Activated CD8-positive, alpha-beta memory T cell treated with anti-CD3 and anti-CD28 coated beads for 48 hours (primary cell): ENCODE measurements around the gene EBF4.
A peak's percentile ranks its signal among the peaks of the same experiment; 100 is the strongest.

Experiments used
- DNase-seq, 3 experiments: peaks; one replicate each; pipeline ENCODE4 v3.0.0-alpha.2; 2020; ENCODE audit warnings: low read depth in 2 of 3, low spot score in 2 of 3

EBF4 gene

DNA sequence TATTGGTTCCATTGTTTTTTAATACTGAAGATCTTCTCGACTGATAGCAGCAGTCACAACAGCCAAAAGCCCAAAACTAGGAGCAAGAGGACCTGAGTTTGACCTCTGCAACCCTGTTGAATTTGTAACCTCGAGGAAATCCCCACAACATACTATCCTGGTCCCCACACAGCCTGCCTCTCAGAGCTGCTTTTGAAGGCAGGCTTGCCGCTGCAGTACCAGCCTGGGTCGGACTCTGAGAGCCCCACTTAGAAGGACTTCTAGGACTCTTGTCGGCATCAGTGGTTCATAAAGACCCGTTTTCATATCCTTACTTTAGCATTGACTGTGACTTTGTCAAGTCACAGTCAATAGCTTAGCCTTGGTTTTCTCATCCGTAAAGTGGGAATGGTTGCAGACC is 49.3 kb downstream of the EBF4 start:
- DNase-seq: no peak

DNA sequence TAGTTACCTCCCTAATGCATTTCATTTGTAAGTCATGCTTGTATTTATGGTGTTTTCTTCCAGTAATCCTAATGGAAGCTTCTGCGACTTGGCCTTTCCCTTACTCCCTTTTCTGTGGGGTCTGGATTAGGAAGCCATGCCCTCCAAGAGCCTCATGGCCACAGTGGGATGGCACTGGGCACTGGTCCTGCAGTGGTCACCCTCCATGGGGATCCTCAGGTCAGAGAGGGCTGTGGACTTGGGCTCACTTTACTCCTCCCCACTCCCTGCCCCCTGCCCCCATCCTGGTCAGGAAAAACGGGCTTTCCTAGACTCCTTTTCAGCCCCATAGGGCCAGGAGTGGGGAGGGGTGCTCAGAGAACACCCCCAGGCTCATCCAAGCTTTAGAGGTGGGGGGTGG is 49.9 kb downstream of the EBF4 start:
- no peak for DNase-seq

GRCh38 chr20:2742934-2743559 is 50.5 kb downstream of the EBF4 start:
- DNase-seq: peak; percentile 40 to 63 (median 53)

- no peak for DNase-seq
Observed at GRCh38 chr20:2745060-2745910, 52.7 kb downstream of the EBF4 start.

DNA sequence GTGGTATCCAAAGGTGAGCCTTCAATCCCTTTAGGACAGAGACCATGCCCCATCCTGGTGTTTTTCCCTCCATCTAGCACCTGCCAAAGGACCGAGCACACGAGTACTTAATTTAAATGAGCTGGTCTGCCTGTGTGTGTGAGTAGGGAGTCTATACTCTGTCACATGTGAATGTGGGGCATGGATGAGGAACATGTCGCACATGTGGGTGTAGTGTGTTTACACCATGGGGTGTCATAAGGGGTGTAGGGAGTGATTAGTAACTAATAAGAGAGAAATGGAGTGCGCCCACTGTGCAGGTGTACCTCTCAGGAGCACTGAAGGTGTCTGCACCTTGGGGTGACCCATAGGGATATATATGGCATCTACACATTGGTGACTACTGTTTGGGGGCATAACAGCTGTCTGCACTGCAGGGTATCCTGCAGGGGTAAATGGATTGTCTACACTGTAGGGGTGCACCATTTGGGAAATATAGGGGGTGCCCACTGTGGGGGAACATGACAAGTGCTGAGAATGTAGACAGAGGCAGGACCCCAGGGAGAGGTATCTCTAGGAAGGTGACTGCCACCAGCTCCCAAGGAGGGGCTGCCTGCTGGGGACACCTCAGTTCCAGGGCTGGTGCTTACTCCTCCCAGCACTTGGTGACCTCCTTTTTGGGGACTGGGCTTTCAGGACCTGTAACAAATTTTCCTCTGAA is 53.5 kb downstream of the EBF4 start:
- no peak for DNase-seq

DNA sequence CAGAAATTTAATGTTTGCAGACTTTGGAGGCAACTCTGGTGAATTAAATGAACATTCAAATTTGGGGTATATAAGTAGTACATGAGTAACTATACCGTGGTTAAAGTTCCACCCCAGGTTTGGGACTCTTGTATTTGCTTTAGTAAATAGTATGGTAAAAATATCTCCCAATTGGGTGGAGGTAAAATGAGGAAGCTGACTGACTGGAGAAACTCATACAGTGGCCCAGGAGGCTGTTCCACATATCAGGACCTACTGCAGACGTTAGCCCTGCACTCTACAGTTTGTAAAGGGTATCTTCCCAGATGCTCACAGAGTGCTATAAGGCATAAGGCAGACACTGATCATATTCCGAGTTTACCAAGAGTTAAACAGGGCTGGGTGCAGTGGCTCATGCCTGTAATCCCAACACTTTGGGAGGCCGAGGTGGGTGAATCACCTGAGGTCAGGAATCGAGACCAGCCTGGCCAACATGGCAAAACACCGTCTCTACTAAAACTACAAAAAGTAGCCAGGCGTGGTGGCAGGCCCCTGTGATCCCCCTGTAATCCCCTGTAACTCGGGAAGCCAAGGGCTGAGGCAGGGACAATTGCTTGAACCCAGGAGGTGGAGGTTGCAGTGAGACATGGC is 54.2 kb downstream of the EBF4 start:
- DNase-seq: no peak

- no peak for DNase-seq
Observed at GRCh38 chr20:2747676-2748235, 55.2 kb downstream of the EBF4 start.

DNA sequence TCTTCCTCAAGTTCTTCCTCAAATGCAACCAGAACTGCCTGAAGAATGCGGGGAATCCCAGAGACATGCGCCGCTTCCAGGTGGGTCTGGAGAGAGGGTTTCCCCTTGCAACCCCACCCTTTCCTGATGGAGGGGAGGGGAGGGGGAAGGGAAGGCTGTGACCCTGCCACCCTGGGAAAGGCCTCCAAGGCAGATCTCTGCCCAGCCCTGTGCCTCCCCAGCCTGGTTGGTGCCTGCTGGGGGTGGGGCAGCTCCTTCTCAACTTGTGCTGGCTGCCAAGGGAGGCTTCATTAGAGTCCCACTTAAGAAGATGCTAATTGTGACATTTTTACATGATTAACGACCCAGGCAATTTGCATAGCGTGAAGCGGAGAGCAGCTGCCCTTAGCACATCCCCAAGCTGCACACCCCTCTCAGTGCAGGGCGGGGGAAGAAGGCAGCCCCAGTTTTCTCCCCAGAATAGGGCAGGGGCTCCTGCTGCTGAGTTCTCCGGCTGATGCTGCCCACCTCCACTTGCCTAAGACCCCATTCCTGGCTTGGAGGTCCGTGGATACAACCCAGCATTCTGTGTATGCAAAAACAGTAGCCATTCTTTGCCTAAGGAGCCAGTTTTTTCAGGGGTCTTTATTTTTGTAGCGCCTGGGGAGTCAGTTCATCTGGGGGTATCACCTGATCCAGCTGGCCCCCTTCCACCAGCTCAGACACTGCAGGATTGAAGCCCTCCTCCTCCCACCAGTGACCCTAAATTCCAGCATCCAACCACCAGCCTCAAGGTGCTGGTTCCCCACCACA is 56.2 kb downstream of the EBF4 start:
- DNase-seq: no peak

- DNase-seq: no peak
Observed at GRCh38 chr20:2749343-2749950, 56.9 kb downstream of the EBF4 start.

GRCh38 chr20:2749951-2750490 is 57.4 kb downstream of the EBF4 start:
- no peak for DNase-seq

- DNase-seq: no peak
Observed at GRCh38 chr20:2750491-2751251, 58.1 kb downstream of the EBF4 start.

GRCh38 chr20:2751347-2751877 is 58.8 kb downstream of the EBF4 start:
- no peak for DNase-seq

DNA sequence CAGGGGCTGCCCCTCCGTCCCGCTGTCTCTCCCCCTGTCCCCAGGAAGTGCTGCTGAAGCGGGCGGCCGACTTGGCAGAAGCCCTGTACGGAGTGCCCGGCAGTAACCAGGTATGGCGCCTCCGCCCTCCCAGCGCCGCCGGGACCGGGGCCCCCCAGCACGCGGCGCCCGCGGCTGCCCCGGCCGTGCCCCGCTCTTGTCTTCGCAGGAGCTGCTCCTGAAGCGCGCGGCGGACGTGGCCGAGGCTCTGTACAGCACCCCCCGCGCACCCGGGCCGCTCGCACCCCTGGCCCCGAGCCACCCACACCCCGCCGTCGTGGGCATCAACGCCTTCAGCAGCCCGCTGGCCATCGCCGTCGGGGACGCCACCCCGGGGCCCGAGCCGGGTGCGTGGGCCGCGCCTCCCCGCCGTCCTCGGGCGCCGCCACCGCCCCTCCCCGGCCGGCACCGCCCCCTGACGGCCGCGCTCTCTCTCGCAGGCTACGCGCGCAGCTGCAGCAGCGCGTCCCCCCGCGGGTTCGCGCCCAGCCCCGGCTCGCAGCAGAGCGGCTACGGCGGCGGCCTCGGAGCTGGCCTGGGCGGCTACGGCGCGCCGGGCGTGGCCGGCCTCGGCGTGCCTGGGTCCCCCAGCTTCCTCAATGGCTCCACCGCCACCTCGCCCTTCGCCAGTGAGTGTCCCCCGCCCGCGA is 59.4 kb downstream of the EBF4 start:
- DNase-seq: peak in 1 of 3 experiments; percentile 31

DNA sequence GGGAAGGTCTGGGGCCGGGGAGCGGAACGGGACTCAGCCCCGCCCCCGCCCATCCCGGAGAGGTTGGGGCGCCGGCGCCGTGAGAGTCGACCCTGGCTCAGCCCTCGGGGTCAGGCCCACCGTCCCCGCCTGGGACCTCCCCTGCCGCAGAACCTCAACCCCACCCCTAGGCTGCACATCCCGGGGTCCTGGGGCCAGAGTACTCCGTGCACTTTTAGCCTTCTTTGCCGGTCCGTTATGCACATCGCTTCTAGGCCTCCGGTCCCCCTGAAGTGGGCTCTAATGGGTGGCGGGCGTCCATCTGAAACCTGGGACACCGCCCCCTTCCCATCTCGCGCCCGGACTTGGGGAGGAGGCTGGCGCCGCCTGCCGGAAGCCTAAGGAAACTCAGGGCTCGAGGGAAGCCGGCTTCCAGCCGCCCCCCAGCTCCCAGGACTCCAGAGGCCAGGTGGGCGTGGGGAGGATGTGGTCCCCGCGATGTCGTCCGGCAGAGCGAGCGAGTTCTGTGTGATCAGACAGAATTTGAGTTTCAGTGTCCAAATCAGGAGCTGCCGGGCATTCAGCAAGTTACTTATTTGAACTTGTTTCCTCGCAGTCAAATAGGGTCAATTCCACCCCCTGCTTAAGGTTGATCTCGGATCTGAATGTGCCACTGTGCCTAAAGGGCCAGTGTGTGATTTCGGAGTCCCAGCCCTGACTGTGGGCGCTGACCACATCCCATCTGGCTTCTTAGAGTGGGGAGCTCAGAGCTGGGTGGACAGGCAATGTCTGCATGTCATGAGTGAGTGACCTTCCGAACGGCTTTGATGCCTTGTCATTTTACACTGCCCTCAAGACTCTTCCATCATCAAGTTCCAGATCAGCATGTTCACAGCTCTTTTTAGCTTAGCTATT is 60.2 kb downstream of the EBF4 start:
- no peak for DNase-seq

GRCh38 chr20:2753461-2754040 is 61.0 kb downstream of the EBF4 start:
- no peak for DNase-seq

GRCh38 chr20:2754424-2754823 is 61.8 kb downstream of the EBF4 start:
- DNase-seq: no peak
